Measurements from ENCODE around the gene DOHH.

DNA sequence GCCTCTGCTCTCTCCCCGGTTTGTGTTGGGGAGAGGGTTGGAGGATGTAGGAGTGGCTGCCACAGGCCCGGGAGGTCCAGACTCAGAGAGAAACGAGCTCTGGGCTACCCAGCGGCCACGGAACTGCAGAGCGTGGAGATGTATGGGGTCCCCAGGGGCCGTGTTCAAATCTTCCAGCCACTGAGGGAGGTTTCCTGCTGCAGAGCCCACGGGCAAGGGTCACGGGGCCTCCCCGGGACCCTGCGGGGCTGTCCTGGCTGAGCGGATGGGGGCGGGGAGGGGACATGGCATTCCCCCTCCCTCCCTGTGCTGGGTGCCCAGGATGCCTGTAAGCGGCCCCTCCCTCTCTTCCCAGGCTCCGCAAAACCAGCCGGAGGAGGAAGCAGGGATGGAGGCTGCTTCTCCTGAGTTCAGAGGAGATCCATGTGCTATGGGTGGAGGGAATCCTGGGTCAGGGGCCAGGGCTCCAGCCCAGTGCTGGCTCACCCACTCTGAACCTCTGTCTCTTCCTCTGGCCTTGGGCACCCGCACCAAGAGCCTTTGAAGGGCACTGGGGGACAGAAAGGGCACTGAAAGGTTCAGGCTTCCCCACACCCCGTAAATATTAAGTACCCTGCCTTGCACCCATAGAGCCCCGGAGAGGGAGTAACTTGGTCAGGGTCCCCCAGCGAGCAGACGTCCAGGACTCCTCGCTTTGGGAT lies 42.8 kb downstream of the DOHH start:
- TF ChIP-seq, protein P1, sequence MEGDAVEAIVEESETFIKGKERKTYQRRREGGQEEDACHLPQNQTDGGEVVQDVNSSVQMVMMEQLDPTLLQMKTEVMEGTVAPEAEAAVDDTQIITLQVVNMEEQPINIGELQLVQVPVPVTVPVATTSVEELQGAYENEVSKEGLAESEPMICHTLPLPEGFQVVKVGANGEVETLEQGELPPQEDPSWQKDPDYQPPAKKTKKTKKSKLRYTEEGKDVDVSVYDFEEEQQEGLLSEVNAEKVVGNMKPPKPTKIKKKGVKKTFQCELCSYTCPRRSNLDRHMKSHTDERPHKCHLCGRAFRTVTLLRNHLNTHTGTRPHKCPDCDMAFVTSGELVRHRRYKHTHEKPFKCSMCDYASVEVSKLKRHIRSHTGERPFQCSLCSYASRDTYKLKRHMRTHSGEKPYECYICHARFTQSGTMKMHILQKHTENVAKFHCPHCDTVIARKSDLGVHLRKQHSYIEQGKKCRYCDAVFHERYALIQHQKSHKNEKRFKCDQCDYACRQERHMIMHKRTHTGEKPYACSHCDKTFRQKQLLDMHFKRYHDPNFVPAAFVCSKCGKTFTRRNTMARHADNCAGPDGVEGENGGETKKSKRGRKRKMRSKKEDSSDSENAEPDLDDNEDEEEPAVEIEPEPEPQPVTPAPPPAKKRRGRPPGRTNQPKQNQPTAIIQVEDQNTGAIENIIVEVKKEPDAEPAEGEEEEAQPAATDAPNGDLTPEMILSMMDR (IDR thresholded peaks at IDR 0.05; ENCODE audit: insufficient read depth, low read depth, low read length): no peak
- TF ChIP-seq EZH2 (IDR thresholded peaks at IDR 0.05; ENCODE audit: insufficient read depth, low read length): no peak
